WTC11 (cell line): ENCODE results near the gene ING2. TPM values are rescaled to one million over a fixed set of nuclear protein-coding genes. Genes with fewer than 3 reads are reported as not detected.
A peak's percentile ranks its signal among the peaks of the same experiment; 100 is the strongest.

ENCODE experiments used
- CBFB ChIP-seq: sonication (generic); formaldehyde crosslinking; IDR thresholded peaks from 2 replicates; pipeline ENCODE4 v1.8.1; 2022; ENCODE audit warnings: mild to moderate bottlenecking, low read depth, missing genetic modification reagents
- CREB1 ChIP-seq: sonication (generic); formaldehyde crosslinking; IDR thresholded peaks from 2 replicates; pipeline ENCODE4 v1.8.0; 2023; ENCODE audit warnings: mild to moderate bottlenecking, missing genetic modification reagents
- CREM ChIP-seq: sonication (generic); formaldehyde crosslinking; IDR thresholded peaks from 2 replicates; pipeline ENCODE4 v1.8.1; 2022; ENCODE audit warnings: mild to moderate bottlenecking, missing genetic modification reagents, moderate library complexity
- ETV6 ChIP-seq: sonication (generic); formaldehyde crosslinking; IDR thresholded peaks from 2 replicates; pipeline ENCODE4 v1.8.1; 2022; ENCODE audit warnings: mild to moderate bottlenecking, missing genetic modification reagents
- FOXK1 ChIP-seq: sonication (generic); formaldehyde crosslinking; IDR thresholded peaks from 2 replicates; pipeline ENCODE4 v1.8.0; 2022; ENCODE audit warnings: mild to moderate bottlenecking, moderate library complexity, missing genetic modification reagents
- FOXP1 ChIP-seq: sonication (generic); formaldehyde crosslinking; IDR thresholded peaks from 2 replicates; pipeline ENCODE4 v1.8.0; 2022; ENCODE audit warnings: missing genetic modification reagents, mild to moderate bottlenecking, moderate library complexity, borderline replicate concordance
- GRHL2 ChIP-seq: fragments of 250-450 bp; sonication (Bioruptor Pico); IDR thresholded peaks from 2 replicates; pipeline ENCODE4 v1.8.0; 2022; ENCODE audit warnings: mild to moderate bottlenecking, moderate library complexity; ENCODE audit not compliant: insufficient replicate concordance, severe bottlenecking
- GTF2I ChIP-seq: fragments of 250-450 bp; sonication (Bioruptor Pico); conservative IDR thresholded peaks from 2 replicates; pipeline ENCODE4 v1.4.0; 2021; ENCODE audit warnings: mild to moderate bottlenecking
- HMGA2 ChIP-seq: fragments of 250-450 bp; sonication (Bioruptor Pico); IDR thresholded peaks from 2 replicates; pipeline ENCODE4 v1.4.0; 2021; ENCODE audit warnings: mild to moderate bottlenecking, moderate library complexity
- MYBL2 ChIP-seq: sonication (generic); formaldehyde crosslinking; IDR thresholded peaks from 2 replicates; pipeline ENCODE4 v1.8.1; 2023; ENCODE audit warnings: mild to moderate bottlenecking, moderate library complexity, missing genetic modification reagents
- NR1H2 ChIP-seq: sonication (generic); formaldehyde crosslinking; IDR thresholded peaks from 2 replicates; pipeline ENCODE4 v1.9.0; 2021; ENCODE audit warnings: mild to moderate bottlenecking, moderate library complexity, missing genetic modification reagents
- OVOL2 ChIP-seq: fragments of 250-450 bp; sonication (Bioruptor Pico); IDR thresholded peaks from 2 replicates; pipeline ENCODE4 v1.9.0; 2021; ENCODE audit warnings: mild to moderate bottlenecking, borderline replicate concordance
- PRRX2 ChIP-seq: fragments of 250-450 bp; sonication (Bioruptor Pico); IDR thresholded peaks from 2 replicates; pipeline ENCODE4 v1.8.0; 2021; ENCODE audit warnings: mild to moderate bottlenecking
- RELA ChIP-seq: sonication (generic); formaldehyde crosslinking; IDR thresholded peaks from 2 replicates; pipeline ENCODE4 v1.8.1; 2022; ENCODE audit warnings: missing genetic modification reagents, mild to moderate bottlenecking, borderline replicate concordance
- SMAD4 ChIP-seq: sonication (generic); formaldehyde crosslinking; IDR thresholded peaks from 2 replicates; pipeline ENCODE4 v1.8.0; 2022; ENCODE audit warnings: mild to moderate bottlenecking, missing genetic modification reagents
- SP1 ChIP-seq: sonication (generic); formaldehyde crosslinking; conservative IDR thresholded peaks from 2 replicates; pipeline ENCODE4 v1.8.1; 2022; ENCODE audit warnings: missing genetic modification reagents
- TEAD4 ChIP-seq: sonication (generic); formaldehyde crosslinking; IDR thresholded peaks from 2 replicates; pipeline ENCODE4 v1.8.0; 2022; ENCODE audit warnings: mild to moderate bottlenecking, missing genetic modification reagents
- ZBTB21 ChIP-seq: sonication (generic); formaldehyde crosslinking; IDR thresholded peaks from 2 replicates; pipeline ENCODE4 v1.8.1; 2023; ENCODE audit warnings: mild to moderate bottlenecking, missing genetic modification reagents, borderline replicate concordance
- ZNF671 ChIP-seq: fragments of 250-450 bp; sonication (Bioruptor Pico); IDR thresholded peaks from 2 replicates; pipeline ENCODE4 v1.8.0; 2021; ENCODE audit warnings: mild to moderate bottlenecking
- total RNA-seq: library from RNA; stranded (reverse); gene quantifications from 3 replicates; pipeline ENCODE4 v1.2.3, GENCODE V29; 2021
- TF ChIP-seq, protein P1 (sequence below): sonication (generic); formaldehyde crosslinking; IDR thresholded peaks from 2 replicates; pipeline ENCODE4 v1.8.1; 2022; ENCODE audit warnings: mild to moderate bottlenecking, moderate library complexity, missing genetic modification reagents
- TF ChIP-seq, protein P2 (sequence below): sonication (generic); formaldehyde crosslinking; IDR thresholded peaks from 2 replicates; pipeline ENCODE4 v1.8.1; 2022; ENCODE audit warnings: missing genetic modification reagents, borderline replicate concordance
- TF ChIP-seq, protein P3 (sequence below): sonication (generic); formaldehyde crosslinking; IDR thresholded peaks from 2 replicates; pipeline ENCODE4 v1.8.1; 2023; ENCODE audit warnings: mild to moderate bottlenecking, missing genetic modification reagents
- TF ChIP-seq, protein P4 (sequence below): sonication (generic); formaldehyde crosslinking; IDR thresholded peaks from 2 replicates; pipeline ENCODE4 v1.8.1; 2023; ENCODE audit warnings: mild to moderate bottlenecking, missing genetic modification reagents, borderline replicate concordance
- TF ChIP-seq, protein P5 (sequence below): sonication (generic); formaldehyde crosslinking; IDR thresholded peaks from 2 replicates; pipeline ENCODE4 v1.8.0; 2023; ENCODE audit warnings: mild to moderate bottlenecking, missing genetic modification reagents
- TF ChIP-seq, protein P6 (sequence below): sonication (generic); formaldehyde crosslinking; IDR thresholded peaks from 2 replicates; pipeline ENCODE4 v1.8.1; 2023; ENCODE audit warnings: mild to moderate bottlenecking, moderate library complexity, missing genetic modification reagents
- TF ChIP-seq, protein P7 (sequence below): fragments of 250-450 bp; sonication (Bioruptor Pico); IDR thresholded peaks from 2 replicates; pipeline ENCODE4 v1.9.0; 2021; ENCODE audit warnings: mild to moderate bottlenecking

The ING2 gene
- total RNA-seq, 1 experiment from 2014 or later, result 12.0 TPM

DNA sequence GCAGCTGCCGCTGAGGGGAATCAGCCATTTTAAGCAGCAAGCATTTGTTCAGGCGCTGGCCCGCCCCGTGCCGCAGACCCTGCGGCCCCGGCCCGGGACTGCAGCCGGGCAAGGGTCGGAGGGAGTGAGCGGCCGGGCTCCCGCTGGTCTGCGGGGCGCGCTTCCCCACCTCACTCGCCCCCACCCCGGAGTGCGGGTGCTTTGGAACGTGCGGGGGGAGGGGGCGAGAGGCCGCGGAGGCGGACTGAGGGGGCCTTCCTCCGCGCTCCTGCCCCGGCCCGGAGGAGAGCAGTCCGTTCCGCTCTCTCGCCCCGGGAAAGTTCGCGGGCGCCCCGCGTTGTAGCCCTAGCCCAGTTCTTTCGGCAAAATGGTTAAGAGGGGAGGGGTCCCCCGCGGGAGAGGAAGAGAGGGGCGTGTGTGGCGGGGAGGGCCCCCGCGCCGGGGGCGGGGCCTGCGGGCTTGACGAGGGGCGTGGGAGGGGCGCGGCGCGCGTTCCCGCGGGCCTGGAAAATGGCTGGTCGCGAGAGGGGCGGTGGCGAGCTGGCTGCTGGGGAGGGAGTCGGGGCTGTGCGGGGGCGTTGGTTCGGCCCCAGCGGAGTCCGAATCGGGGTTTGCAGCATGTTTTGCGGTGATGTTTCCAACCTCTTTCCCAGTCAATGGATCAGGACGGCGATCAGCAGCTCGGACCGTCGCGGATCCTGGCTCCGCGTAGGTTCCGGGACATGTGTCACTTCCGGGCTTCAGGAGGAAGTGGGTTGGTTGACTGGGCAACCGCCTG lies 942 bp downstream of the ING2 start (continued):
- TF ChIP-seq, protein P1, sequence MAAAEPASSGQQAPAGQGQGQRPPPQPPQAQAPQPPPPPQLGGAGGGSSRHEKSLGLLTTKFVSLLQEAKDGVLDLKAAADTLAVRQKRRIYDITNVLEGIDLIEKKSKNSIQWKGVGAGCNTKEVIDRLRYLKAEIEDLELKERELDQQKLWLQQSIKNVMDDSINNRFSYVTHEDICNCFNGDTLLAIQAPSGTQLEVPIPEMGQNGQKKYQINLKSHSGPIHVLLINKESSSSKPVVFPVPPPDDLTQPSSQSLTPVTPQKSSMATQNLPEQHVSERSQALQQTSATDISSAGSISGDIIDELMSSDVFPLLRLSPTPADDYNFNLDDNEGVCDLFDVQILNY (CRISPR knock-in tag), result 0 out of 2 replicates have a peak, but pooled peaks have one; percentile 52
- no peak for TF ChIP-seq PRRX2 (CRISPR knock-in tag)
- no peak for TF ChIP-seq NR1H2 (CRISPR knock-in tag)
- TF ChIP-seq, protein P2, sequence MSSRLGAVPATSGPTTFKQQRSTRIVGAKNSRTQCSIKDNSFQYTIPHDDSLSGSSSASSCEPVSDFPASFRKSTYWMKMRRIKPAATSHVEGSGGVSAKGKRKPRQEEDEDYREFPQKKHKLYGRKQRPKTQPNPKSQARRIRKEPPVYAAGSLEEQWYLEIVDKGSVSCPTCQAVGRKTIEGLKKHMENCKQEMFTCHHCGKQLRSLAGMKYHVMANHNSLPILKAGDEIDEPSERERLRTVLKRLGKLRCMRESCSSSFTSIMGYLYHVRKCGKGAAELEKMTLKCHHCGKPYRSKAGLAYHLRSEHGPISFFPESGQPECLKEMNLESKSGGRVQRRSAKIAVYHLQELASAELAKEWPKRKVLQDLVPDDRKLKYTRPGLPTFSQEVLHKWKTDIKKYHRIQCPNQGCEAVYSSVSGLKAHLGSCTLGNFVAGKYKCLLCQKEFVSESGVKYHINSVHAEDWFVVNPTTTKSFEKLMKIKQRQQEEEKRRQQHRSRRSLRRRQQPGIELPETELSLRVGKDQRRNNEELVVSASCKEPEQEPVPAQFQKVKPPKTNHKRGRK (CRISPR knock-in tag), result no peak
- no peak for TF ChIP-seq GRHL2 (CRISPR knock-in tag)
- TF ChIP-seq ZBTB21 (CRISPR knock-in tag), result no peak
- TF ChIP-seq SMAD4 (CRISPR knock-in tag), result no peak
- no peak for TF ChIP-seq CBFB (CRISPR knock-in tag)
- TF ChIP-seq SP1 (CRISPR knock-in tag), result peak; percentile 89
- TF ChIP-seq CREM (CRISPR knock-in tag), result no peak
- no peak for TF ChIP-seq MYBL2 (CRISPR knock-in tag)
- TF ChIP-seq, protein P3, sequence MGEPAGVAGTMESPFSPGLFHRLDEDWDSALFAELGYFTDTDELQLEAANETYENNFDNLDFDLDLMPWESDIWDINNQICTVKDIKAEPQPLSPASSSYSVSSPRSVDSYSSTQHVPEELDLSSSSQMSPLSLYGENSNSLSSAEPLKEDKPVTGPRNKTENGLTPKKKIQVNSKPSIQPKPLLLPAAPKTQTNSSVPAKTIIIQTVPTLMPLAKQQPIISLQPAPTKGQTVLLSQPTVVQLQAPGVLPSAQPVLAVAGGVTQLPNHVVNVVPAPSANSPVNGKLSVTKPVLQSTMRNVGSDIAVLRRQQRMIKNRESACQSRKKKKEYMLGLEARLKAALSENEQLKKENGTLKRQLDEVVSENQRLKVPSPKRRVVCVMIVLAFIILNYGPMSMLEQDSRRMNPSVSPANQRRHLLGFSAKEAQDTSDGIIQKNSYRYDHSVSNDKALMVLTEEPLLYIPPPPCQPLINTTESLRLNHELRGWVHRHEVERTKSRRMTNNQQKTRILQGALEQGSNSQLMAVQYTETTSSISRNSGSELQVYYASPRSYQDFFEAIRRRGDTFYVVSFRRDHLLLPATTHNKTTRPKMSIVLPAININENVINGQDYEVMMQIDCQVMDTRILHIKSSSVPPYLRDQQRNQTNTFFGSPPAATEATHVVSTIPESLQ, result no peak
- TF ChIP-seq, protein P4, sequence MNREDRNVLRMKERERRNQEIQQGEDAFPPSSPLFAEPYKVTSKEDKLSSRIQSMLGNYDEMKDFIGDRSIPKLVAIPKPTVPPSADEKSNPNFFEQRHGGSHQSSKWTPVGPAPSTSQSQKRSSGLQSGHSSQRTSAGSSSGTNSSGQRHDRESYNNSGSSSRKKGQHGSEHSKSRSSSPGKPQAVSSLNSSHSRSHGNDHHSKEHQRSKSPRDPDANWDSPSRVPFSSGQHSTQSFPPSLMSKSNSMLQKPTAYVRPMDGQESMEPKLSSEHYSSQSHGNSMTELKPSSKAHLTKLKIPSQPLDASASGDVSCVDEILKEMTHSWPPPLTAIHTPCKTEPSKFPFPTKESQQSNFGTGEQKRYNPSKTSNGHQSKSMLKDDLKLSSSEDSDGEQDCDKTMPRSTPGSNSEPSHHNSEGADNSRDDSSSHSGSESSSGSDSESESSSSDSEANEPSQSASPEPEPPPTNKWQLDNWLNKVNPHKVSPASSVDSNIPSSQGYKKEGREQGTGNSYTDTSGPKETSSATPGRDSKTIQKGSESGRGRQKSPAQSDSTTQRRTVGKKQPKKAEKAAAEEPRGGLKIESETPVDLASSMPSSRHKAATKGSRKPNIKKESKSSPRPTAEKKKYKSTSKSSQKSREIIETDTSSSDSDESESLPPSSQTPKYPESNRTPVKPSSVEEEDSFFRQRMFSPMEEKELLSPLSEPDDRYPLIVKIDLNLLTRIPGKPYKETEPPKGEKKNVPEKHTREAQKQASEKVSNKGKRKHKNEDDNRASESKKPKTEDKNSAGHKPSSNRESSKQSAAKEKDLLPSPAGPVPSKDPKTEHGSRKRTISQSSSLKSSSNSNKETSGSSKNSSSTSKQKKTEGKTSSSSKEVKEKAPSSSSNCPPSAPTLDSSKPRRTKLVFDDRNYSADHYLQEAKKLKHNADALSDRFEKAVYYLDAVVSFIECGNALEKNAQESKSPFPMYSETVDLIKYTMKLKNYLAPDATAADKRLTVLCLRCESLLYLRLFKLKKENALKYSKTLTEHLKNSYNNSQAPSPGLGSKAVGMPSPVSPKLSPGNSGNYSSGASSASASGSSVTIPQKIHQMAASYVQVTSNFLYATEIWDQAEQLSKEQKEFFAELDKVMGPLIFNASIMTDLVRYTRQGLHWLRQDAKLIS, result 0 out of 2 replicates have a peak, but pooled peaks have one; percentile 48
- no peak for TF ChIP-seq CREB1 (CRISPR knock-in tag)
- peak; percentile 60; the same call in 1 of the 2 replicates for TF ChIP-seq ETV6 (CRISPR knock-in tag)
- no peak for TF ChIP-seq GTF2I (CRISPR knock-in tag)
- TF ChIP-seq, protein P5, sequence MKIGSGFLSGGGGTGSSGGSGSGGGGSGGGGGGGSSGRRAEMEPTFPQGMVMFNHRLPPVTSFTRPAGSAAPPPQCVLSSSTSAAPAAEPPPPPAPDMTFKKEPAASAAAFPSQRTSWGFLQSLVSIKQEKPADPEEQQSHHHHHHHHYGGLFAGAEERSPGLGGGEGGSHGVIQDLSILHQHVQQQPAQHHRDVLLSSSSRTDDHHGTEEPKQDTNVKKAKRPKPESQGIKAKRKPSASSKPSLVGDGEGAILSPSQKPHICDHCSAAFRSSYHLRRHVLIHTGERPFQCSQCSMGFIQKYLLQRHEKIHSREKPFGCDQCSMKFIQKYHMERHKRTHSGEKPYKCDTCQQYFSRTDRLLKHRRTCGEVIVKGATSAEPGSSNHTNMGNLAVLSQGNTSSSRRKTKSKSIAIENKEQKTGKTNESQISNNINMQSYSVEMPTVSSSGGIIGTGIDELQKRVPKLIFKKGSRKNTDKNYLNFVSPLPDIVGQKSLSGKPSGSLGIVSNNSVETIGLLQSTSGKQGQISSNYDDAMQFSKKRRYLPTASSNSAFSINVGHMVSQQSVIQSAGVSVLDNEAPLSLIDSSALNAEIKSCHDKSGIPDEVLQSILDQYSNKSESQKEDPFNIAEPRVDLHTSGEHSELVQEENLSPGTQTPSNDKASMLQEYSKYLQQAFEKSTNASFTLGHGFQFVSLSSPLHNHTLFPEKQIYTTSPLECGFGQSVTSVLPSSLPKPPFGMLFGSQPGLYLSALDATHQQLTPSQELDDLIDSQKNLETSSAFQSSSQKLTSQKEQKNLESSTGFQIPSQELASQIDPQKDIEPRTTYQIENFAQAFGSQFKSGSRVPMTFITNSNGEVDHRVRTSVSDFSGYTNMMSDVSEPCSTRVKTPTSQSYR (CRISPR knock-in tag), result peak; percentile 49; the same call in 1 of the 2 replicates
- TF ChIP-seq RELA (CRISPR knock-in tag), result no peak
- TF ChIP-seq, protein P6, sequence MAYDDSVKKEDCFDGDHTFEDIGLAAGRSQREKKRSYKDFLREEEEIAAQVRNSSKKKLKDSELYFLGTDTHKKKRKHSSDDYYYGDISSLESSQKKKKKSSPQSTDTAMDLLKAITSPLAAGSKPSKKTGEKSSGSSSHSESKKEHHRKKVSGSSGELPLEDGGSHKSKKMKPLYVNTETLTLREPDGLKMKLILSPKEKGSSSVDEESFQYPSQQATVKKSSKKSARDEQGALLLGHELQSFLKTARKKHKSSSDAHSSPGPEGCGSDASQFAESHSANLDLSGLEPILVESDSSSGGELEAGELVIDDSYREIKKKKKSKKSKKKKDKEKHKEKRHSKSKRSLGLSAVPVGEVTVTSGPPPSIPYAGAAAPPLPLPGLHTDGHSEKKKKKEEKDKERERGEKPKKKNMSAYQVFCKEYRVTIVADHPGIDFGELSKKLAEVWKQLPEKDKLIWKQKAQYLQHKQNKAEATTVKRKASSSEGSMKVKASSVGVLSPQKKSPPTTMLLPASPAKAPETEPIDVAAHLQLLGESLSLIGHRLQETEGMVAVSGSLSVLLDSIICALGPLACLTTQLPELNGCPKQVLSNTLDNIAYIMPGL, result peak; percentile 45
- peak; percentile 53; the same call in 1 of the 2 replicates for TF ChIP-seq FOXP1 (CRISPR knock-in tag)
- no peak for TF ChIP-seq HMGA2 (CRISPR knock-in tag)
- no peak for TF ChIP-seq OVOL2 (CRISPR knock-in tag)
- peak; percentile 19; the same call in 1 of the 2 replicates for TF ChIP-seq FOXK1 (CRISPR knock-in tag)
- TF ChIP-seq, protein P7, sequence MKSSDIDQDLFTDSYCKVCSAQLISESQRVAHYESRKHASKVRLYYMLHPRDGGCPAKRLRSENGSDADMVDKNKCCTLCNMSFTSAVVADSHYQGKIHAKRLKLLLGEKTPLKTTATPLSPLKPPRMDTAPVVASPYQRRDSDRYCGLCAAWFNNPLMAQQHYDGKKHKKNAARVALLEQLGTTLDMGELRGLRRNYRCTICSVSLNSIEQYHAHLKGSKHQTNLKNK, result no peak
- no peak for TF ChIP-seq ZNF671
- no peak for TF ChIP-seq TEAD4 (CRISPR knock-in tag)
